Mucosa of rectum (tissue), 2 donors: Measurements from ENCODE around the gene CLDN17.

ENCODE experiments used
- H3K27ac ChIP-seq, 2 donors: one replicate each; pipeline ENCODE4 v1.7.0; 2013; ENCODE audit warnings: inconsistent platforms in 2 of 2, low read depth in 2 of 2, low read length in 2 of 2
- H3K27me3 ChIP-seq, 2 donors: one replicate each; pipeline ENCODE4 v1.7.0; 2013; ENCODE audit warnings: low read length in 2 of 2; ENCODE audit not compliant: control insufficient read depth in 2 of 2, insufficient read depth in 2 of 2
- H3K36me3 ChIP-seq, 2 donors: one replicate each; pipeline ENCODE4 v1.7.0; 2013; ENCODE audit warnings: low read length in 2 of 2; ENCODE audit not compliant: control insufficient read depth in 2 of 2, insufficient read depth in 2 of 2
- H3K4me1 ChIP-seq, 2 donors: one replicate each; pipeline ENCODE4 v1.7.0; 2013; ENCODE audit warnings: low read length in 2 of 2, mild to moderate bottlenecking in 1 of 2; ENCODE audit not compliant: control insufficient read depth in 2 of 2, insufficient read depth in 2 of 2
- H3K4me3 ChIP-seq, 2 donors: one replicate each; pipeline ENCODE4 v1.7.0; 2013; ENCODE audit warnings: low read length in 2 of 2
- H3K9ac ChIP-seq, 2 donors: one replicate each; pipeline ENCODE4 v1.7.0; 2013; ENCODE audit warnings: low read length in 2 of 2, low read depth in 1 of 2, mild to moderate bottlenecking in 1 of 2
- H3K9me3 ChIP-seq, 2 donors: one replicate each; pipeline ENCODE4 v1.7.0; 2013; ENCODE audit warnings: low read length in 2 of 2; ENCODE audit not compliant: control insufficient read depth in 2 of 2
- donor health status: healthy.
- donor health status: Normal muscosa, but diverticular disease.

Gene CLDN17, protein sequence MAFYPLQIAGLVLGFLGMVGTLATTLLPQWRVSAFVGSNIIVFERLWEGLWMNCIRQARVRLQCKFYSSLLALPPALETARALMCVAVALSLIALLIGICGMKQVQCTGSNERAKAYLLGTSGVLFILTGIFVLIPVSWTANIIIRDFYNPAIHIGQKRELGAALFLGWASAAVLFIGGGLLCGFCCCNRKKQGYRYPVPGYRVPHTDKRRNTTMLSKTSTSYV

DNA sequence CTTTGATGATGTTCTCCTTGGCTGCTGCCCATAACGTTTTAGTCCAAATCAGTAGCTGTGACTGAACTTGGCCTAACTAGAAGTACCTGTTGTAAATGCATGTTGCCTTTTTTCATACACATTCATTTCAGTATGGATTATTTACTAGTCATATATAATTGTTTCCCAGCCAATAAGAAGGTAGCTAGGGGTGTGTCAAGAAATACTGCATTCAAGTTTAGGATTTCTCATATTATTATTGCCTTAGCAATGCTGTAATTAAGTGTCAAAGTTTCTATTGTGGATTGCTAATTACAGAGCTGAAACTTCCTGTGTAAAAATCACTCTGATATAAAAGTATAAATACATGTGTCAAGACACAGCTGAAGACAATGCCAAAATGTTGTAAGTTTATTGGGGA, at the start of gene CLDN17:
Gene CLDN17 (minus strand): TSS at position 101 of the 400 bp plus-strand sequence. CDS start 188 bp downstream, outside the sequence.
- H3K9ac ChIP-seq: no peak within 1 kb of the TSS
- no peaks in the 10 kb centered on the region for H3K36me3 ChIP-seq
- no peak within 1 kb of the TSS for H3K4me3 ChIP-seq
- no peaks in the 10 kb centered on the region for H3K4me1 ChIP-seq
- H3K27ac ChIP-seq: no peak within 1 kb of the TSS
- no peaks in the 10 kb centered on the region for H3K27me3 ChIP-seq
- H3K9me3 ChIP-seq: no peaks in the 10 kb centered on the region

DNA sequence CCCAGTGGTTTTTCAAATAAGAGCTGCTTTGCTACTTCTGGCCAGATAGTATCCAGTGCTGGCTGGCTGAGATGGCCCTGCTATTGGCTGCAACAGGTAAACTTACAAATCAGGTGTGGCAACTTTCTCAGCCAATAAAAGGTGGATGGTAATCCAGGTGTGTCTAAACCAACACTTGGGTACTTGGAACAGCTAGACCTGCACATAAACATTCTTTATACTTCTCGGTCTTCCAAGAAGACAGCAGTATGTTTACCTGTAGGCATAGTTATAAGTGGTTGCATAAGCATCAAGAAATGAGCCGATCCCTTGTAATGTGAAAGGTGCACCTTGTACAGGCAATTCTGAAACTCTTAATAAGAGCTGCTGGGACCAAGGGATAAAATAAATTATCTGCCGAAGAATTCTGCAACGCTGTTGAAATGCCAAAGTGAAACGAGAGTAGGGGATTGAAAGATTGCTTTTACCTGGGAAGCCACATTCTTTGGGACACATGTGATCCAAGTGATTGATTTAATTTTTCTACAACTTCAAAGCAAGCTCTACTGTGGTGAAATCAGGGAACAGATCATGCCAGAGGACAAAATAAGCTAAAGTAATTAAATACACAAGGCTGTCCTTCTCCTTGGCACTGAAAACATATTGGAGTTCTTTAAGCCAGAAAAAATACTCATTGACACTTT, 49.6 kb upstream of the CLDN17 start, which contains the start of gene CLDN8:
Gene CLDN8 (minus strand): TSS at position 57 of the 683 bp plus-strand sequence. CDS start 172 bp downstream, outside the sequence.
- H3K9me3 ChIP-seq: no peaks in the 10 kb centered on the region
- peak within 1 kb of the TSS; percentile 68 to 69 for H3K4me3 ChIP-seq
- H3K9ac ChIP-seq: peak within 1 kb of the TSS in 1 of 2 donors; percentile 36
- peaks cover 3 to 13% of the 10 kb centered on the region in 2 donors for H3K4me1 ChIP-seq
- no peaks in the 10 kb centered on the region for H3K36me3 ChIP-seq
- H3K27me3 ChIP-seq: no peaks in the 10 kb centered on the region
- H3K27ac ChIP-seq: peak within 1 kb of the TSS; percentile 67 to 77

GRCh38 chr21:30211071-30211470, 44.5 kb upstream of the CLDN17 start:
- H3K9ac ChIP-seq: no peak overlapping the region
- H3K27ac ChIP-seq: no peak overlapping the region

DNA sequence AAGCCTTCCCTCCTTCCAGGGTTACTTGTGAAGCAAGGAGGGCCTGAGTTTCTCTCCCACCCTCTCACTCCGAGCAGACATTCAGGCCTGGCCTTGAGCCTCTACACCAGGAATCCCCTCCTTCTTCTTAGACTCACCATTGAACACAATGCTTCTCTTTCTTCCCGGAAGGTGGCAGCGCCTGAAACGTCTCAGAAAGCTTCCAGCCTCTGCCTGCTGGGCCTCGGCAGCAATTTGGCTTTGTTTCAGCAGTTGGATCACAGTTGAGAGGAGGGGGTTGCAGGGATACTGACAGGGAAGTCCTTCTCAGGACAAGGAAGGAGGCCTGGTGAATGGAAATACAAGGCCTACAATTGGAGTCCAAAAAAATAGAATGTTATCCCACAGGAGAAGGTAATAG, 43.0 kb upstream of the CLDN17 start:
- no peak overlapping the region for H3K4me3 ChIP-seq
- no peaks in the 10 kb centered on the region for H3K36me3 ChIP-seq
- no peak overlapping the region for H3K9ac ChIP-seq
- H3K9me3 ChIP-seq: no peaks in the 10 kb centered on the region
- no peaks in the 10 kb centered on the region for H3K4me1 ChIP-seq
- H3K27me3 ChIP-seq: no peaks in the 10 kb centered on the region
- H3K27ac ChIP-seq: no peak overlapping the region

More at GRCh38 chr21:30211071-30211470, 44.5 kb upstream of the CLDN17 start:
- Histone ChIP-seq H3K36me3 (no peaks in the 10 kb centered on the region), H3K4me1 (peaks cover 0 to 5% of the 10 kb centered on the region in 2 donors), H3K27me3 (no peaks in the 10 kb centered on the region), H3K9me3 (no peaks in the 10 kb centered on the region), H3K4me3 (no peak overlapping the region)

DNA sequence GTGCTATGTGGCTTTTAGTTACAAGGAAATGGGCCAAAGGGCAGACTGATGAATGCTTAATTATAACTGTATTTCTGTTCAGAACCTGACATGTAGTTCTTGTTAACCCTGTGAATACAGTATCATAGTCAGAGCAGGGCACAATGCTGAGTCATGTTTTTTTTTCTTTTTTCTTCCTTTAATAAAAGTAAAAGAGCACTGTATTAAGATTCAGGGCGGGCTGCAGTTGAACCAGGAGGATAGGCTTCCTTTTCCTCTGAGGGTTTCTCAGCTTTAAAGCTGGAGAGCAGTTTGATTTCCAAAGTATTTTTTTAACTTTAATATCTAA, 40.6 kb upstream of the CLDN17 start:
- no peaks in the 10 kb centered on the region for H3K27me3 ChIP-seq
- no peak overlapping the region for H3K27ac ChIP-seq
- no peak overlapping the region for H3K4me3 ChIP-seq

GRCh38 chr21:30206551-30207251, 40.1 kb upstream of the CLDN17 start:
- Histone ChIP-seq H3K9me3 (no peaks in the 10 kb centered on the region), H3K27ac (no peak overlapping the region), H3K9ac (no peak overlapping the region), H3K27me3 (no peaks in the 10 kb centered on the region), H3K4me3 (no peak overlapping the region), H3K36me3 (no peaks in the 10 kb centered on the region), H3K4me1 (no peaks in the 10 kb centered on the region)

More for the DNA sequence above, 40.6 kb upstream of the CLDN17 start:
- H3K9me3 ChIP-seq: no peaks in the 10 kb centered on the region
- no peak overlapping the region for H3K9ac ChIP-seq
- H3K4me1 ChIP-seq: no peaks in the 10 kb centered on the region
- no peaks in the 10 kb centered on the region for H3K36me3 ChIP-seq

DNA sequence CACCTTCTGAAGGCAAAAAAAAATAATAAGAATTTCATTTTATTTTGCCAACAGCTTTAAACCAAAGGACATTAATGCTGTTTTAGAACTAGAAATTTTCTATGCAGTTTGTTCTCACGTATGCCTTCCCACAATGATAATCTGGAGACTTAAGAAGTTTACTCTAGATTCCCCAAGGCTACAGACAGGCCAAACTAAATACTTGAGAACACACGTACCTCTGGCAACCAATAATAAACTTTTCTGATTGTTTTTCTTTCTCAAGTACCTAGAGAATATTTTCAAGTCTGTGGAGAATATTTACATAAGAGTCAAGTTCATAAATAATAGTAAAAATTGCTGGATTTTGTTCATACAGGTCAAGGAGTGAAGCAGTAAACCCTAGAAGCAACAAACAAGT, 33.4 kb upstream of the CLDN17 start:
- Histone ChIP-seq H3K9ac (no peak overlapping the region), H3K4me3 (no peak overlapping the region), H3K9me3 (no peaks in the 10 kb centered on the region)

GRCh38 chr21:30194701-30195299, 28.2 kb upstream of the CLDN17 start:
- no peak overlapping the region for H3K27ac ChIP-seq
- no peaks in the 10 kb centered on the region for H3K27me3 ChIP-seq
- H3K4me3 ChIP-seq: no peak overlapping the region
- H3K36me3 ChIP-seq: no peaks in the 10 kb centered on the region
- H3K9ac ChIP-seq: no peak overlapping the region
- H3K4me1 ChIP-seq: peaks cover 0 to 3% of the 10 kb centered on the region in 2 donors
- H3K9me3 ChIP-seq: no peaks in the 10 kb centered on the region

More for the DNA sequence above, 33.4 kb upstream of the CLDN17 start:
- Histone ChIP-seq H3K27me3 (no peaks in the 10 kb centered on the region), H3K27ac (no peak overlapping the region), H3K36me3 (no peaks in the 10 kb centered on the region), H3K4me1 (no peaks in the 10 kb centered on the region)

DNA sequence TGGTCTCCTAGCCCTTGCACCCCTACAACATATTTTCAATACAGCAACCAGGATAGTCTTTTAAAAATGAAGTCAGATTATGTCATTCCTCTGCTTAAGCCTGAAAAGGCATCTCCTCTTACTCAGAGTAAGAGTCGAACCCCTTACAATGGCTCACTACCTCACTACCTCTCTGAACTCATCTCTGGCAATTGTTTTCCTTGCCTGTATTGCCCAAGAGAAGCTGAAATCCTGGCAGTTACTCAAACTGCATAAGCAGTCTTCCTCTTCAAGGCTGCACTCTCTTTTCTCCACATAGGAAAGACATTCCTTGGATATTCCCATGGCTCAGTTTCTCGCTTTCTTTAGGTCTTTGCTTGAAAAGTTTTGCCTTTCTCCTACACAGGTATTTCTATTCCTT, 26.6 kb upstream of the CLDN17 start:
- Histone ChIP-seq H3K27ac (no peak overlapping the region), H3K9ac (no peak overlapping the region), H3K4me1 (peaks cover 0 to 3% of the 10 kb centered on the region in 2 donors), H3K27me3 (no peaks in the 10 kb centered on the region), H3K36me3 (no peaks in the 10 kb centered on the region), H3K4me3 (no peak overlapping the region), H3K9me3 (no peaks in the 10 kb centered on the region)

- no peaks in the 10 kb centered on the region for H3K27me3 ChIP-seq
- H3K4me3 ChIP-seq: no peak overlapping the region
- H3K36me3 ChIP-seq: no peaks in the 10 kb centered on the region
- H3K9ac ChIP-seq: no peak overlapping the region
- no peak overlapping the region for H3K27ac ChIP-seq
- H3K4me1 ChIP-seq: peaks cover 0 to 12% of the 10 kb centered on the region in 2 donors
- H3K9me3 ChIP-seq: no peaks in the 10 kb centered on the region
Measured at GRCh38 chr21:30190554-30190953, 23.9 kb upstream of the CLDN17 start.
